GM18861 (cell line): ENCODE data around the gene TNRC6C.

Experiments used
- ATAC-seq: cut with Tn5 transposase; IDR thresholded peaks from one replicate; pipeline ENCODE4 v1.9.1; 2021; ENCODE audit not compliant: unreplicated experiment

TNRC6C gene, protein sequence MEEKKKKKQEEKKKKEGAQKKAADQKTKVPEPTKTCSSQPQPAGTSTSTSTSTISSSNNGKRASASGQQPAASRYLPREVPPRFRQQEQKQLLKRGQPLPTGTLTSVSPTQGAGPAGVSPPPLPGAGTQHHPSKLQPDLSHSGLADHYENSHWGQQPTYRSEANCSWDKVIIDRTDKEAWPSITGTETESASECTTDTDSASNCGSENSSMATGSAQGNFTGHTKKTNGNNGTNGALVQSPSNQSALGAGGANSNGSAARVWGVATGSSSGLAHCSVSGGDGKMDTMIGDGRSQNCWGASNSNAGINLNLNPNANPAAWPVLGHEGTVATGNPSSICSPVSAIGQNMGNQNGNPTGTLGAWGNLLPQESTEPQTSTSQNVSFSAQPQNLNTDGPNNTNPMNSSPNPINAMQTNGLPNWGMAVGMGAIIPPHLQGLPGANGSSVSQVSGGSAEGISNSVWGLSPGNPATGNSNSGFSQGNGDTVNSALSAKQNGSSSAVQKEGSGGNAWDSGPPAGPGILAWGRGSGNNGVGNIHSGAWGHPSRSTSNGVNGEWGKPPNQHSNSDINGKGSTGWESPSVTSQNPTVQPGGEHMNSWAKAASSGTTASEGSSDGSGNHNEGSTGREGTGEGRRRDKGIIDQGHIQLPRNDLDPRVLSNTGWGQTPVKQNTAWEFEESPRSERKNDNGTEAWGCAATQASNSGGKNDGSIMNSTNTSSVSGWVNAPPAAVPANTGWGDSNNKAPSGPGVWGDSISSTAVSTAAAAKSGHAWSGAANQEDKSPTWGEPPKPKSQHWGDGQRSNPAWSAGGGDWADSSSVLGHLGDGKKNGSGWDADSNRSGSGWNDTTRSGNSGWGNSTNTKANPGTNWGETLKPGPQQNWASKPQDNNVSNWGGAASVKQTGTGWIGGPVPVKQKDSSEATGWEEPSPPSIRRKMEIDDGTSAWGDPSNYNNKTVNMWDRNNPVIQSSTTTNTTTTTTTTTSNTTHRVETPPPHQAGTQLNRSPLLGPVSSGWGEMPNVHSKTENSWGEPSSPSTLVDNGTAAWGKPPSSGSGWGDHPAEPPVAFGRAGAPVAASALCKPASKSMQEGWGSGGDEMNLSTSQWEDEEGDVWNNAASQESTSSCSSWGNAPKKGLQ (N-terminal part only)

DNA sequence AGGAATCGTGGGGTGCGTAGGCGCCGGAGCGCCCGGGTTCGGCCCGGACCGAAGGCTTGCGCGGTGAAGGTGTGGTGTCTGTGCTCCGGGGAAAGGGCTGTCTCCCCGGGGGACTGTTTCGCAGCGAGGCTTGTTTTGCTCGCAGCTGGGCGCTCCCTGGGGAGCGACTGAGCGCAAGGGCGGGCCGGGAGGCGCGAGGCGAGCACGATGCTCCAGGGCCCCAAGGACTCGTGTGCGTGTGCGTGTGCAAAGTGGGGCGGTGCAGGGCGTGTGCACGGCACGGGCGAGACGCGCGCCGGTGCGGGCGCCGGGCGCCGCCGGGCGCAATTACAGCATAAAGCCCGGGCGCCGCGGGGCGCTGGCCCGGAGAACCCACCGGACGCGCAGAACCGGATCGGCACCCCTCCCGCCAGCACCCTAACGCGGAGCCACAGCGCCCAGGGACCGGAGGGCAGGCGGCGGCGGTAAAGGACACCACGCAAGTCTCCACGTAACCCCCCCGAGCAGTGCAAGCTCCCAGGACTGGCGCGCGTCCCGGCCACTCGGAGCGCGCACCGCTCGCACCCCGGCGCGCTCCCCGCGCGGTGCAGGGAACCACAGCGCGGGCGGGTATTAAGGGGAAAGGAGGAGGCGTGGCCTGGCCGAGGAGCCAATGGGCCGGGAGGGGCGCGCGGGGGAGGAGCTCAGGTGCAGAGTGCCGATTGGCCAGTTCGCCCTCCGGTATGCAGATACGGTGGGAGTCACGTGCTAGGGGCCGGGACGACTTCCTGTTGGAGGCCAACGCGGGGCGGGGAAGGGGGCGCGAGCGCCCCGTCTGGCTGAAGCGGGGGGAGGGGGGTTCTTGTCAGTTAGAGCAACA lies at the start of gene TNRC6C:
Gene TNRC6C, plus strand, starts transcription at position 847 of the 859 bp plus-strand sequence. CDS start 45,504 bp downstream, outside the sequence.
- peak; percentile 60 for ATAC-seq

DNA sequence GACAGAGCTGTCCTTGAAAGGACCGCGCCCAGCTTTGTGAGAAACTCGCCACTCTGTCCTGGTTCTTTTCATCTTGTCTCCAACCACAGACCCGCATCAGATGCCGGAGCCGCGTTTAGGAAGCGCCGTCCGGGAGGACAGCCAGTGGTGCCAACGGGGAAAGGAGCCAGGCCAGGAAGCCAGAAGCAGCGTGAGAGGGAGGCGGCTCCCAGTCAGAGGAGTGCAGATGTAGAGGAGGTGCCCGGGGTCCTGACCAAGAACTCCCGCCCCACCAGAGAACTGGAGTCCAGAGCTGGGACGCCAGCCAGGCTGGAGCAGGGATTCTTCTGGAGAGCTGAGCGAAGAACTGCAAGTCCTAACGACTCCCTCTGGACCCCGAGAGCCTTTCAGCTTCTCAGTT lies 49.3 kb upstream of the TNRC6C start:
- ATAC-seq = no peak

DNA sequence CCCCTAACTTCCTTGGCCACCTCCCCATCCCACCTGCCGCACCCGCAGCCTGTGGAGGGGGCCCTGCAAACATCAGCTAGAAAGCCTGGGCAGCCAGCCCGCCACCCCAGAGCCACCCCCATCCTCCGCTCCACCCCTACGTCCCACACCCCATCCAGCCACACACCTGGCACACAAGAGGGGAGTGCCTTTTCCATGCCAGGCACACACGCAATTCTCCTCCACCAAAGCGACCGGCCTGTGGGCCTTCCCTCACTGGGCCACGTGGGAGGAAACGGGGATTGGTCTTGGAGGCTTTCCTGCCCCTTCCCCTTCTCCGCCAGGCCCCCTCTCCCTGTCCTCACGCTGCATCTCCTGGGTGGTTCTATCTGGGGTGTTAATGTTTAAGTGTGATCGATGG lies 48.7 kb upstream of the TNRC6C start:
- ATAC-seq = no peak

DNA sequence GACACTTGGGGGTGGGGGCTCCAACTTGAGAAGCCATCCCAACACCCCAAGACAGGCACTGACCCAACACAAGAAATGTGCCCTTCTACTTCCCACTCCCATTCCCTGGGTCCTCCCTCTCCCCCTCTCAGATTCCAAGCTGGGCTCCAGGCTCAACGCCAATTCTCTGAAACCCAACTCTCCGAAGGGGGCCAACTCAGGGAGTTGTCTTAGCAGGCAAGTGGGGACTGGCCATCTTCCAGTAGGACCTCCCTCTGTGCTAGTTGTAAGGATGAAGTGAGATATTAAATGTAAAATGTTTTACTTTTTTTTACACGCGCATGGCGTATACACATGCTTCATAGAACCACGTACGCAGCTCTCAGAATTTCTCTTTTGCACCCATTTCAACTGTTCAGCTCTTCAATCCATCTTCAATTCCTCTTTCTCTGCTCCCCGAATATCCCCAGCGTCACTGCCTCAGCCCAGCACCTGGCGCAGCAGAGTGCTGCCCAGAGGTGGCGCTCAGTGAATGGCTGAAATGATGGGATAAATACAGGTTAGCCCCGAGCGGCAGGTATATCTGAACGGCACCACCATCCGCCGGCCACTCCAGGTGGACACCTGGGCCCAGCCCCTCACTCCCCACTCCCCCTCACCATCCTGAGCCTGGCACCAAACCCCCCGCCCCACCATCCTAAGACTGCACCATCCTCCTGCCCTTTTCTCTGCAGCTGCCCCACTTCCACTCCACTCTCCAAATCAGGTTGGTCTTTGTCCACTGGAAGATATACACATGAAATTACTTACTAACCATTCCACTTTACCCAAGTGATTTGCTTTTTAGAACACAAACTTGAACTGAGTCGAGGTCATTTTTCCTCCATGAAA lies 43.9 kb upstream of the TNRC6C start:
- no peak for ATAC-seq

DNA sequence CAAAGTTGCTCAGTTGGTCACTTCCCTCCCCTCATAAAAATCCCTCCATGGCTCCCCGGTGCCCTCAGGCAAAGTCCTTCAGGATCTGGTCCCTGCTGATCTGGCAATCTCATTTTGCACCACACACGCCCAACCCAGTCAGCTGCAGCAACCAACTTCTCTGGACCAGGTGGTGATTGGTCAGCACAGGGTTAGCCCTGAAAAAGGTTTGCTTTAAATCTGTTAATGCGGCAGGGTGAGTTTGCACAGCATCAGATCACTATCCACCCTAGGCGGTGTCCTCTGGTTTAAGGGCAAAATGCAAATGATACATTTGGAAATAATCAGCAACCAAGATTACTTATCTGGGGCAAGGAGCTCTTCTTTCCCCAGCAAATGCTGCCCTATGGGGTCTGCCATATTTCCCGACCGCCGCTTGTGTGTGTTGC lies 42.9 kb upstream of the TNRC6C start:
- no peak for ATAC-seq

DNA sequence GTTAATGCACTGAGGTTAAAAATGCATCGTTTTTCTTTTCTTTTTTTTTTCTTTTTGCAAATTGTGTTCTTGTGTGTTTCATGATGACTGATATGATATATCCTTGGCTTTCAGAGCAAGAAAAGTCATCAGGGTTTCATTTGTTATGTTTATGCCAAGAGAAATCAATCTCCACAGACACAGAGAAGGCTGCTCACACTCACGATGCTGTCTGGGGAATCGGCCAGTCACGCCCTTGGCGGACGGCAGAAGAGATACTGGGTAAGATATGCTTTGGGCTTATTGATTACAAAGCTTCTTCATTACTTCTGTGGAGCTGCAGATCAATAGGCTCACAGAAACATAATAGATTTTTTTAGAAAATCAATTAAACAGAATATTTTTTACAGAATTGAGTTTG lies 42.2 kb upstream of the TNRC6C start:
- no peak for ATAC-seq

DNA sequence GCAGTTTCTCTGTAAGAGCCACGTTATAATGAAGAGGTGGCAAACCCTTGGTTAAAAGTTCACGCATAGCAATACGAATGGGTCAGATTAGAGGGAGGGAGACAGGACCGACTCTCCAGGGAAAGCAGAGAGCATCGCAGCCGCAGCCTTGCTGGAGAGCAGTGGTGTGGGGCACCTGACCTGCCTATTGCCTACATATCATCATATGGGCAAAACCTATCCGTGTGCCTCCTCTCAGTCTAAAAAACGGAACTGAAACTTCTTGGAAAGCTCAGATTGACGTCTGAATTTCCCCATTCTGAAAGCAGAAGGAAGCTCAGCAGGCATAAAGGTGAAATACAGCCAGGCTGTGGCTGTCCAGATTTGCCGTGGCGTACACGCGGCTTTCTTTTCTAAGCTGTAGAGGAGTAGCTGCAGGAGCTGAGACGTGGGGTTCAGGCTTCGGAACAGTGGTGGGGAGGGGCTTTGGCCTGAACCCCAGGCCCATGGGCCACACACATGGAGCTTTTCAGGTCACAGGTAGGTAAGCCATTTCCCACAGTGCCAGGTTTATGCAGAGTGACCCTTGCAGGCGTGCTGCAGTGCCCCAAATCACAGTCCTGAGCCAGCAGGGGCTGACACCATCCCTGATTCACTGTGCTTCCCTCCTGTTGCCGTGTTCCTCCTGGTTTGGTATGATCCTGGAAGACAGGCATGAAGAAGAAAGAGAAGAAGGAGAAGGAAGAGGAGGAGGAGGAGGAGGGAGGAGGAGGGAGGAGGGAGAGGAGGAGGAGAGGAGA lies 41.6 kb upstream of the TNRC6C start:
- no peak for ATAC-seq

DNA sequence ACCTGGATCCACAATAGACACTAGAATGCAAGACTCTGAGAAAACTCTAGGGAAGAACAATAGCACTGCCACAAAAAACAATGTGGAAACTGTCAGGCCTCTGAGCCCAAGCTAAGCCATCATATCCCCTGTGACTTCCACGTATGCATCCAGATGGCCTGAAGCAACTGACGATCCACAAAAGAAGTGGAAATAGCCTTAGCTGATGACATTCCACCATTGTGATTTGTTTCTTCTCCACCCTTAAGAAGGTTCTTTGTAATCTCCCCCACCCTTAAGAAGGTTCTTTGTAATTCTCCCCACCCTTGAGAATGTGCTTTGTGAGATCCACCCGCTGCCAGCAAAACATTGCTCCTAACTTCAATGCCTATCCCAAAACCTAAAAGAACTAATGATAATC lies 39.2 kb upstream of the TNRC6C start:
- no peak for ATAC-seq

DNA sequence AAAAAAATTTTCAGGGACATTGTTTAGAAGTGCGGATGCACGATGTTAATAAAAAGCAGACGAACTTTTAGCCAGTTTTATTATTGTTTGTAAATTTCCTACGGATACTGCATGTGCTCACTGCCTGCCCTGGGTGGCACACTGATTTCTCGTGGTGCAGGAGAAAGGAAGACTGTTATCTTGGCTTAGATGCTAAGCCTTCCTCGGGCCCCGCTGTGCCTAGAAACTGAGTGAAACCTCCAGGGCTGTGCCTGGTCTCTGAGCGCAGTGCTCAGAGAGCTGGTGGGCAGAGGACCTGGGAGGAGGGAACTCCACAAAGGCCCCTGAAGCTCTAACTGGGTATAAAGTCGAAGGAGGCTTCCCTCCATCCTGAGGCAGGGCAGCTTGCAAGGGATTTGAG lies 35.4 kb upstream of the TNRC6C start:
- no peak for ATAC-seq

DNA sequence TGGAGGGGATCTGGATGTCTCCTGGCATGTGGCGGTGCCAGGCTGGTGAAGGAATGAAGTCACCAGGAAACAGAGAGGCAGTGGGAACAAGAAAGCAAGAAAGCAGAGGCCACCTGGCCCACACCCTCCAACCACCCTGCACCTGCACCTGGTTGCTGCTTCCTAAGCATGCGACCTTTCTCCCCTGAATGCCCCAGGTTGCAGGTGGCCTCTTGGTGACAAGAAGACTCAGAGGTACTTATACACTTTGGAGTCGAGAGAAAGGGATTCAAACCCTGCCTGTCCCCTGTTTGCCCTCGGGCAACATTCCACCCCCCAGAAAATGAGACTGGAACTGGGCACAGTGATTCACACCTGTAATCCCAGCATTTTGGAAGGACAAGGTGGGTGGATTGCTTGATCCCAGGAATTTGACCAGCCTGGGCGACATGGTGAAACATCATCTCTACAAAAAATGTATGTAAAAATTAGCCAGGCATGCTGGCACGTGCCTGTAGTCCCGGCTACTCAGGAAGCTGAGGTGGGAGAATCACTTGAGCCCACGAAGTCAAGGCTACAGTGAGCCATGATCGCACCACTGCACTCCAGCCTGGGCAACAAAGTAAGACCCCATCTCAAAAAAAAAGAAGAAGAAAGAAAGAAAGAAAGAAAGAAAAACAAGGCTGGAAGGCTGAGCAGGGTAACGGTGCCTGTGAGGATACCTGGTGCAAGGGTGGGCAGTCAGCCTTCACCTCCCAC lies 34.6 kb upstream of the TNRC6C start:
- no peak for ATAC-seq

DNA sequence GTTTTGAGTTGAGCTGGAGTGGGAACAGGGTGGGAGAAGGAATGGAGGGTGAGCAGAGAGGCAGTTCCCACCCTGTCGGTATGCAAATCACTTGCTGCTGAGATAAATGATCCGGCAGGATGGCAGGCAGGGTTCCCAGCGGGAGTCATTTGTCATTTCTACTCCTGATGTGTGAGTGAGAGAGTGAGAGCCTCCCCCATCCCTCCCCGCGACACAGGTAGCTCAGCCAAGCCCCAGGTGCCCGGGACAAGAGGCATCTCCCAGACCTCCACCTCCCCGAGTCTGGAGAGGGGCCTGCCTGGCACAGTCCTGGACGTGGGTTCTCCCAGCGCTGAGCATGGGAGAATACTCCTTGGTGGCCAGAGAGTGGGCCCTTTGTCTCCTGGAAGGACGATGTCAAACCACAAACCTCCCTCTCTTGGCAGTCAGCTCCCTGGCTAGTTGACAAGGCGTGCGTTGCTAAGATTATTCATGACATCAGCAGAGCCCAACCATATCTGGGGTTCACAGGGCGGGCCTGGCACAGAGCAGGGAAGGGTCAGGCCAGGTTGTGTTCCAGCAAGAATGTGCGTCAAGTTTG lies 33.7 kb upstream of the TNRC6C start:
- no peak for ATAC-seq

DNA sequence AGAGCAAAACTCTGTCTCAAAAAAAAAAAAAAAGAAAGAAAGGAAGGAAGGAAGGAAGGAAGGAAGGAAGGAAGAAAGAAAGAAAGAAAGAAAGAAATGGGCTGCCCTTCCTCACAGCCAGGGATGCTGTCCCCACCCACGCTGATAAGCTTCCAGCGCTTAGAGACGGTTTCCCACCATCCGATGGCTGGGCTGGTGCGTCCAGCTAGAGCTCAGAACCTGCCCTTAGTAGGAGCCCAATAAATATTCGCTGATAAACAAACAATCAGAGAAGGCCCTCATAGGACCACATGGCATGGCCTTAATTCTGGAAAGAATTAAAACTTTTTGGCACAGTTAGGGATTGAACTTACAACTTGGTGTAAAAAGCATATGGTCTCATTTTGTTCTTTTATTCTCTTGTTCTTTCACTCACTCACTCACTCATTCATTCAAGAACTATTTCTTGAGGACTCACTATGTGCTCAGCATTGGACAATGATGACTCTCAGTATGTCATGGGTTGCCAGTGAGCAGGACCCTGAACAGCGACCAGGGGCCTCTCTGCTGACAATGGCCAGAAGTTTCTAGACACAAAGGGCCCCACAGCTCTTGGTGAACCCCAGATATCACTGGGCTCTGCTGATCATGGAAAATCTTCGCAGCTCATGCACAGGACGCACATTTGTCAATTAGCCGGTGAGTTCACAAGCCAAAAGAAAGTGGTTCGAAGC lies 32.5 kb upstream of the TNRC6C start:
- no peak for ATAC-seq

DNA sequence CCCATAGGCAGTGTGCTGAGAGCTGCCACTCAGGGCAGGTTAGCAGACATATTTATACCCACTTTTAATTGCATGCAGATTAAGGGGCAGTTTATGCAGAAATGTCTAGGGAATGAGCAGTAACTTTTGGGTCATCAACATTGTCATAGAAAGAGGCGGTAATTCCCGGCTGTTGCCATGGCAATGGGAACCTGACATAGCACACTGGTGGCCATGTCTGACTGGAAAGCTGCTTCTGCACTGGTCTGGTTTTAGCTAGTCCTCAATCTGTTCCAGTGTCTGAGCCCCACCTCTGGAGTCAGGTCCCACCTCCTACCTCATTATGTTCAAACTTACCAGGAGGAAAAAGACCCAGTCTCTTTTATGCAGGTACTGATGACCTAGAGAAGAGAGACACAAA lies 31.5 kb upstream of the TNRC6C start:
- no peak for ATAC-seq

DNA sequence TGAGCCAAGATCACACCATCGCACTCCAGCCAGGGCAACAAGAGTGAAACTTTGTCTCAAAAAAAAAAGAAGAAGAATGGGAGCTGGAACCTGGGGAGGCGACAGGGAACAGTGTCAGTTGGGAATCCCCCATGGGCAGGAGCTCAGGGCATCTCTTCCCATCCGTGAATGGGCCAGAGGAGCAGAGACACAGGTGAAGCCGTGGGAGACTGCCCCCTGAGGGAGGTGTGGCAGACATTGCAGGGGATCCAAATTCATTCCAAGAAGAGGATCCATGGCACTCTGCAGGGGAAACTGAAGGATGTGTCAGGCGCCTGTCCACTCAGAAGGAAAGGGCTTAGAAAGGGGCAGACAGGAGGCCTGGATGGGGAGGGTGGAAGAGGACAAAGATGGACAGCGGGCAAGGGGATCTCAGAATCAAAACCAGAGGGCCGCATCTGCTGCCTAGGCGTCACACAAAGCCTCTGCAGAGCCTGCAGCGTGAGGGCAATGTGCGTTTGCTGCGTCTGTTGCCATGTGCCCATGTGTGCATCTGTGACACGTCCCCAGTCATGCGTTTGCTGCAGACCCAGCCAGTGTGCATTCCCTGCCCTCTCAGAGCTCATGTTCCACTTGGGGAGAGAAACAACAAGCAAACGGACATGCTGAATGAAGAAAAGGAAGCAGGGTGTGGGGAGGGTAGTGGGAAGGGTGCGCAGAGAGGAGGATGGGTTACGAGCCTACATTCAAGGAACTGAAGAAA lies 30.6 kb upstream of the TNRC6C start:
- ATAC-seq = no peak

DNA sequence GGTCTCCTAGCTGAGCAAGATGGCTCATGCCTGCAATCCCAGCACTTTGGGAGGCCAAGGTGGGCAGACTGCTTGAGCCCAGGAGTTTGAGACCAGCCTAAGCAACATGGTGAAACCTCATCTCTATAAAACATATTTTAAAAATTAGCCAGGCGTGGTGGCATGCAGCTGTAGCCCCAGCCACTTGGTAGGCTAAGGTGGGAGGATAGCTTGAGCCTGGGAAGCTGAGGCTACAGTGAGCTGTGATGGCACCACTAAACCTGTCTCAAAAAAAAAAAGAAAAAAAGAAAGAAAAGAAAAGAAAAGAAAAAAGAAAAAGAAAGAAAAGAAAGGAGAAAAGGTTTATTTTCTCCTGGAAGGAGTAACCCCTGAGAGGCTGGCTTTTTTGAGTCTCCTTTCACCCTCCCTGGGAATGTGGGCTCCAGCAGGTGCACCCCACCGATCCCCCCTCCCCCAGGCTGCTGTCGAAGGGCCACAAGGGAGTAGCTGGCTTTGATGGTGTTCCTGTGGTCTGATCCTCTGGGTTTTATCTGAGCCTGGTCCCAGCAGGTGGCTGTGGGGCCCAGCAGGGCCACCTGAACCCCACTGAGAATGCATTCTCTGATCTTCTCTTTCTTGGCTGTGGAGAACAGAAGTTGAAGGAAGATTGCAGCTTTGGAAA lies 29.9 kb upstream of the TNRC6C start:
- ATAC-seq = no peak

DNA sequence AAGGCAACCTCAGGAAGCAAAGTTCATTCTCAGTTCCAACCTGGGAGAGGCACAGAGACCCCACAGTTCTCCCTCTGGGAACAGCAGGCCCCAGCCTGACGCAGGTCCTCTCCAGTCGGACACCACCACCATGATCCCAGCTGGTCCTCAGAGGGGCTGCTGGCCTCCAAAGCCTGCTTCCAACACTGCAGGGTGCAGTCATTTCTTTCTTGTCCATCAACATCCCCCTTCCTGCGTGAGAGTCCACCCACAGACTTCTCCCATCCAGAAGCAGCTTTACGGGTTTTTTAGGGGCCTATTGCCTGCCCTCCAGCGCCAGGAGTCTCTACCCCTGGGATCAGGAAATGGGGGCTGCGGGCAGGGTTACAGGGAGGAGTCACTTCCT lies 29.3 kb upstream of the TNRC6C start:
- ATAC-seq = no peak
